ENCODE measurements around the gene ABCG1.
A peak's percentile ranks its signal among the peaks of the same experiment; 100 is the strongest.

Gene ABCG1

GRCh38 chr21:42216726-42217572, 2.0 kb upstream of the ABCG1 start:
- no peak for DNase-seq

- DNase-seq: no peak
Measured at GRCh38 chr21:42219606-42220137, 732 bp downstream of the ABCG1 start.

- peak; percentile 65 to 77 for DNase-seq
Measured at GRCh38 chr21:42220138-42220701, 1.3 kb downstream of the ABCG1 start.

GRCh38 chr21:42221581-42222345, 2.8 kb downstream of the ABCG1 start:
- no peak for DNase-seq

- DNase-seq: no peak
Measured at GRCh38 chr21:42222386-42222785, 3.4 kb downstream of the ABCG1 start.

- DNase-seq: no peak
Measured at GRCh38 chr21:42222821-42223390, 4.0 kb downstream of the ABCG1 start.

- DNase-seq: no peak
Measured at GRCh38 chr21:42223826-42224575, 5.1 kb downstream of the ABCG1 start.

GRCh38 chr21:42225042-42225441, 6.1 kb downstream of the ABCG1 start:
- no peak for DNase-seq

- no peak for DNase-seq
Measured at GRCh38 chr21:42225571-42226155, 6.7 kb downstream of the ABCG1 start.

GRCh38 chr21:42226626-42227025, 7.7 kb downstream of the ABCG1 start:
- no peak for DNase-seq

GRCh38 chr21:42227909-42228708, 9.2 kb downstream of the ABCG1 start:
- peak in 1 of 2 experiments; percentile 19 for DNase-seq

GRCh38 chr21:42228709-42229220, 9.8 kb downstream of the ABCG1 start:
- DNase-seq: no peak

- no peak for DNase-seq
Measured at GRCh38 chr21:42229676-42230075, 10.7 kb downstream of the ABCG1 start.

GRCh38 chr21:42230178-42230577, 11.2 kb downstream of the ABCG1 start:
- DNase-seq: no peak

- DNase-seq: no peak
Measured at GRCh38 chr21:42230636-42231035, 11.7 kb downstream of the ABCG1 start.

- DNase-seq: no peak
Measured at GRCh38 chr21:42231756-42232155, 12.8 kb downstream of the ABCG1 start.

- DNase-seq: no peak
Measured at GRCh38 chr21:42232176-42232825, 13.4 kb downstream of the ABCG1 start.

- no peak for DNase-seq
Measured at GRCh38 chr21:42233067-42233961, 14.4 kb downstream of the ABCG1 start.

- no peak for DNase-seq
Measured at GRCh38 chr21:42234041-42234440, 15.1 kb downstream of the ABCG1 start.
